ENCODE measurements around the gene SCN4B. TPM values are rescaled to one million over a fixed set of nuclear protein-coding genes. Genes with fewer than 3 reads are reported as not detected.

Gene SCN4B
- total RNA-seq, 1 experiment from 2014 or later = not detected

DNA sequence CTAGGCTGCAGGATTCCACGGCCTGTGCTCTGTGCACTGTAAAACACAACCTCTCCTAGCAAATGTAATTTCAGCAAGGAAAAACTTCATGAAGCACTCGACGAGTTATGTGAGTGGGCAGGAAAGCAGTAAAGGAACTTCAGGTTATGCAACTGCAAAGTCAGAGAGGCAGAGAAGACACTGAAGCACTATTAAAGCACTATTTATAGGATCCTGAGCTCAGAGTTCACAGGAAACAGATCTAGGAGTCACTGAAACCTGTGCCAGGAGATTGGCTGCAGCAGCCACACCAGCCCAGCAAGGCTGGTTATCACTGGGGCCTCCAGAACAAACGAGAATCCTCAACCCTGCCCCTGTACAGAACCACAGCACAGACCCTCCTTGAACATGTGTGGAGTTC lies 68.4 kb downstream of the SCN4B start:
- Histone ChIP-seq H3K9me3 (ENCODE audit: insufficient read depth, low read depth) (peaks cover 26% of the 10 kb centered on the region), H3K27me3 (ENCODE audit: insufficient read depth, low read depth) (no peaks in the 10 kb centered on the region), H2AFZ (no peak overlapping the region), H3K9me2 (ENCODE audit: insufficient read depth) (no peaks in the 10 kb centered on the region), H3K4me2 (no peak overlapping the region), H3K27ac (no peak overlapping the region), H4K20me1 (ENCODE audit: insufficient read depth) (no peaks in the 10 kb centered on the region), H3F3A (ENCODE audit: insufficient read depth, low read depth) (no peaks in the 10 kb centered on the region; the same call in 1 of the 2 replicates), H3K79me2 (ENCODE audit: low read depth) (no peaks in the 10 kb centered on the region), H3K36me3 (ENCODE audit: low read depth) (no peaks in the 10 kb centered on the region), H3K4me1 (replicated peaks; ENCODE audit: insufficient read depth) (peaks cover 17% of the 10 kb centered on the region), H3K4me3 (no peak overlapping the region)
- TF ChIP-seq, protein P1, sequence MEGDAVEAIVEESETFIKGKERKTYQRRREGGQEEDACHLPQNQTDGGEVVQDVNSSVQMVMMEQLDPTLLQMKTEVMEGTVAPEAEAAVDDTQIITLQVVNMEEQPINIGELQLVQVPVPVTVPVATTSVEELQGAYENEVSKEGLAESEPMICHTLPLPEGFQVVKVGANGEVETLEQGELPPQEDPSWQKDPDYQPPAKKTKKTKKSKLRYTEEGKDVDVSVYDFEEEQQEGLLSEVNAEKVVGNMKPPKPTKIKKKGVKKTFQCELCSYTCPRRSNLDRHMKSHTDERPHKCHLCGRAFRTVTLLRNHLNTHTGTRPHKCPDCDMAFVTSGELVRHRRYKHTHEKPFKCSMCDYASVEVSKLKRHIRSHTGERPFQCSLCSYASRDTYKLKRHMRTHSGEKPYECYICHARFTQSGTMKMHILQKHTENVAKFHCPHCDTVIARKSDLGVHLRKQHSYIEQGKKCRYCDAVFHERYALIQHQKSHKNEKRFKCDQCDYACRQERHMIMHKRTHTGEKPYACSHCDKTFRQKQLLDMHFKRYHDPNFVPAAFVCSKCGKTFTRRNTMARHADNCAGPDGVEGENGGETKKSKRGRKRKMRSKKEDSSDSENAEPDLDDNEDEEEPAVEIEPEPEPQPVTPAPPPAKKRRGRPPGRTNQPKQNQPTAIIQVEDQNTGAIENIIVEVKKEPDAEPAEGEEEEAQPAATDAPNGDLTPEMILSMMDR (conservative IDR thresholded peaks at IDR 0.05) = no peak
- TF ChIP-seq EZH2 (IDR thresholded peaks at IDR 0.05; ENCODE audit: low read depth) = no peak
- ChIA-PET POLR2A (ENCODE audit: unreplicated experiment) (no interaction called here), CTCF (no interaction called here)
- intact Hi-C loops (cut with micrococcal nuclease; ENCODE audit: unreplicated experiment) = no loop called here
- DNase-seq = peak in 1 of 2 experiments; percentile 42
- no TSS peak for BruUV-seq (replicated peaks)

Other genes with a start within 250 kb of the SCN4B start
- 18.5 and 21.7 TPM in 2 replicates for gene TMPRSS13, start 223.4 kb downstream of the SCN4B start, total RNA-seq (2021)
- gene IL10RA, start 166.4 kb downstream of the SCN4B start, total RNA-seq (2021) = not detected in 2 replicates
- 18.7 and 27.6 TPM in 2 replicates for gene TMPRSS4, start 75.7 kb downstream of the SCN4B start, total RNA-seq (2021)
- gene SMIM35, start 65.9 kb downstream of the SCN4B start, total RNA-seq (2021) = not detected in 2 replicates
- gene SCN2B, start 23.8 kb upstream of the SCN4B start, total RNA-seq (2021) = not detected in 2 replicates
- gene JAML, start 72.2 kb upstream of the SCN4B start, total RNA-seq (2021) = not detected in 2 replicates
- 13.4 and 16.8 TPM in 2 replicates for gene MPZL3, start 99.5 kb upstream of the SCN4B start, total RNA-seq (2021)
- gene MPZL2, start 111.5 kb upstream of the SCN4B start, total RNA-seq (2021) = 39.4 and 43.1 TPM in 2 replicates
- gene CD3E, start 151.9 kb upstream of the SCN4B start, total RNA-seq (2021) = not detected in 2 replicates
- not detected in 2 replicates for gene CD3D, start 189.9 kb upstream of the SCN4B start, total RNA-seq (2021)
- gene CD3G, start 191.5 kb upstream of the SCN4B start, total RNA-seq (2021) = not detected in 2 replicates
- 24.9 and 30.9 TPM in 2 replicates for gene UBE4A, start 206.8 kb upstream of the SCN4B start, total RNA-seq (2021)
- gene ATP5MG, start 248.8 kb upstream of the SCN4B start, total RNA-seq (2021) = 240 and 248 TPM in 2 replicates

Measured in PC-9 (cell line).